22Rv1 (cell line): ENCODE data around the gene SPACDR.

Experiments
- H3K27ac ChIP-seq: fragments of 450-650 bp; 2 replicates; pipeline ENCODE4 v1.5.1; 2017
- ZFX ChIP-seq: fragments of 450-650 bp; IDR thresholded peaks from 2 replicates; pipeline ENCODE4 v1.6.1; 2017; ENCODE audit warnings: antibody characterized with exemption, borderline replicate concordance
- TF ChIP-seq, protein P1 (sequence below): fragments of 450-650 bp; IDR thresholded peaks from 2 replicates; pipeline ENCODE4 v1.5.1; 2017; ENCODE audit warnings: mild to moderate bottlenecking

Gene SPACDR

DNA sequence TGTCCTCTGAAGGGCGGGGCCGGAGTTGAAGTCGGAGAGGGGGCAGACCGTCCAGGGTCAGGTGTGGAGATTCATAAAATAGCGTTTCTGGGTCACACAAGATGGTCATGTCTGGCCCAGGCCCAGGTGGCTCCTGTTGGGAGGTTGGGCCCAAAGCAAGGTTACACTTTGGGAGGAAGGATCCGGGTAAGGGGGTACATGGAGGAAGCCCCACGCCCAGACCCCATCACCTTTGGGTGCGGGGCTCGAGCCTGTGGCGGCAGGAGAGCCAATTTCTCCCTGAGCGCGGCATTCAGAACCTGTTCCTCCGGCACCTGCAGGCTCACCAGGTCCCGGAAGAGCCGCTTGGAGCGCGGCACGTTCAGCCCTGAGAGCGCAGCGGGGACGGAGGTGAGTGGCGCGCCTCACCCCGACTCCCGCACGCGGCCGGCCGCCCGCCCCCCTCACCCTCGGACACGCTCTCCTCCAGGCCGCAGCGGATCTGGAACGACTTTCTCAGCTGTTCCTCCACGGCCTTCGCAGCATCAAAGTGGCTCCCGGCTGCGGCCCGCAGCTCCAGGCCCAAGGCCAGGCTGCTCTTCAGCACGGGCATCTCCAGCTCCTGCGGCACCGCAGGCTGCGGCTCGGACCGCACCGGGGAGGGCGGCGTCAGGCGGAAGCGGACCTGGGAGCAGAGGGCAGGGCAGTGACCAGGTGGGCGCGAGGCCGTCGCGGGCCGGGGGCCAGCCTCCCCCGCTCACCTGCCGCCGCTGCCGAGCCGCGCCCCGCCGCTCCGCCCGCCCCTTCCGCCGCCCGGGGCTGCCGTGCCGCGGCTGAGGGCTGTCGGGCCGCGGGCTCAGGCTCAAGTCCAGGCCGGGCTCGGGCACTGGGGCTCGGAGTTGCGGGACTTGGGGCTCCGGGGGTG lies 28.4 kb downstream of the SPACDR start:
- H3K27ac ChIP-seq: peak overlapping the region; percentile 100
- TF ChIP-seq ZFX: no peak
- TF ChIP-seq, protein P1, sequence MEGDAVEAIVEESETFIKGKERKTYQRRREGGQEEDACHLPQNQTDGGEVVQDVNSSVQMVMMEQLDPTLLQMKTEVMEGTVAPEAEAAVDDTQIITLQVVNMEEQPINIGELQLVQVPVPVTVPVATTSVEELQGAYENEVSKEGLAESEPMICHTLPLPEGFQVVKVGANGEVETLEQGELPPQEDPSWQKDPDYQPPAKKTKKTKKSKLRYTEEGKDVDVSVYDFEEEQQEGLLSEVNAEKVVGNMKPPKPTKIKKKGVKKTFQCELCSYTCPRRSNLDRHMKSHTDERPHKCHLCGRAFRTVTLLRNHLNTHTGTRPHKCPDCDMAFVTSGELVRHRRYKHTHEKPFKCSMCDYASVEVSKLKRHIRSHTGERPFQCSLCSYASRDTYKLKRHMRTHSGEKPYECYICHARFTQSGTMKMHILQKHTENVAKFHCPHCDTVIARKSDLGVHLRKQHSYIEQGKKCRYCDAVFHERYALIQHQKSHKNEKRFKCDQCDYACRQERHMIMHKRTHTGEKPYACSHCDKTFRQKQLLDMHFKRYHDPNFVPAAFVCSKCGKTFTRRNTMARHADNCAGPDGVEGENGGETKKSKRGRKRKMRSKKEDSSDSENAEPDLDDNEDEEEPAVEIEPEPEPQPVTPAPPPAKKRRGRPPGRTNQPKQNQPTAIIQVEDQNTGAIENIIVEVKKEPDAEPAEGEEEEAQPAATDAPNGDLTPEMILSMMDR: no peak

DNA sequence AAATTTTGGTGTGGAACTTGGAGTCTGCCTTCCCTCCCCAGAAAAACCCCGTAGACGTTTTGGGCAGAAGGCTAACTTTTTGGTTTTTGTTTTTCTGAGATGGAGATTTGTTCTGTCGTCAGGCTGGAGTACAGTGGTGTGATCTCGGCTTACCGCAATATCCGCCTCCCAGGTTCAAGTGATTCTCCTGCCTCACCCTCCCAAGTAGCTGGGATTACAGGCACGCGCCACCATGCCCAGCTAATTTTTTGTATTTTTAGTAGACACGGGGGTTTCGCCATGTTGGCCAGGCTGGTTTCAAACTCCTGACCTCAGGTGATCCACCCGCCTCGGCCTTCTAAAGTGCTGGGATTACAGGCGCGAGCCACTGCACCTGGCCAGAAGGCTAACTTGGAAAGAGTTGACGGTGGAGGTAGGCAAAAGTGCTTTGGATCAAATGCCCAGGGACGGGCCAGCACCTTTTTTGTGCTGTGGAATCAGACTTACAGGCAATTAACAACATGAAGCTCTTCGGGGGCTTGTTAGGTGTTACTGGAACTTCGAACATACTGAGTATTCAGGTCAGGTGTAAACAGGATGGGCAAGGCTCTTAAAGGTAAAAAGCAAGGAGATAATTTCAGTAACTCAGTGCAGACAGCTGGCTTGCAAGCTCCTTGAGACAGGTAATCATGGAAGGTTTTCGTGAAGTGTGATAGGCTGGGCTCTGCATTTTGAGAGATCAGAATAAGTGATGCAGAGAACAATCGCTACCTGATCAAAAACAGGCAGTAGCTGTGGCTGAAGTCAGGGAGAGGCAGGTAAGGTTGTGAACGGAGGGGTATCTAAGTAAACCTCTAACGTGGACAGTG lies 29.5 kb downstream of the SPACDR start:
- no peak for TF ChIP-seq ZFX
- TF ChIP-seq, protein P1: no peak
- peak overlapping the region; percentile 100 for H3K27ac ChIP-seq

DNA sequence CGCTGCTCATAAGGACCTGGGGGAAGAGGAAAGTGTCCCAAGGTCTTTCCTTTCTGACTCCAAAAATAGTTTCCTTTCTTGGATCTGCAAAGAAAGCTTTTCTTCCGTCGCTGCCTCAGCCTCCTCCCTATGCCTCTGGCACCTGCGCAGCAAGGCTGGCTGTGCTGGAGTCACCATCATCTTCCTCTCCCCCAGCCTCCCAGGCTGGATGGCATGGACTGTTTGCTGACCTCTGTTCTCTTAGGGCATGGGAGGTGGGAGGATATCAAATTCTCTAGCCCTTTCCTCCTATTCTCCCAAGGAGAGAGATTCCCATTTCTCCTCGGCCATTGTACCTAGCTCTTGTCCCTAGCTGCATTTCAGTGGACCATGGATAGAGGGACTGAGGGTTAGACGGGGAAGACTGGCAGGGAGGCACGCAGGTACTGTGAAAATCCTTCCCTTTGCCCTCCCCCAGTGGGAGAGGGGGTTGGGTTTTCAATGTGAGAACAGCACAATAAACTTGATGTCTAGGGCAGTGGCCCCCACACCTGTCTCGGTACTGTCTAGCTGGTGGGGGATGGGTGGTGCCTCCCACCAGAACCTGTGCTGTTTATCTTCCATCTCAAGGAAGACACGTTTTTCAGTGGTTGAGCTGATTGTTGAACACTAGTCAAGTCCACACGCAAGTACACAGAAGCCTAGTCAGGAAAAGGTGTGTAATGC lies 30.3 kb downstream of the SPACDR start:
- TF ChIP-seq ZFX: no peak
- TF ChIP-seq, protein P1: no peak
- H3K27ac ChIP-seq: peak overlapping the region; percentile 100

DNA sequence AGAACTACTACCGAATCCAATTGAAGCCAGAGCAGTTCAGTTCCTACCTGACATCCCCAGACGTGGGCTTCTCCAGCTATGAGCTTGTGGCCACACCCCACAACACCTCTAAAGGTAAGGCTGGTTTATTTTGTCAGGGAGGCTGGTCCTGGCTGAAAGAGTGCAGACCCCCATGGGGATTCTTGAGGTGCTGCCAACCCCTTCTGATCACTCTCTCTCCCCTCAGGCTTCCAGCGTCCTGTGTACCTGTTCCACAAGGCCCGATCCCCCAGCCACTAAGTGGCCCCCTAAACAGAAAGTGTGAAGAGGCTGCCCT lies 30.8 kb downstream of the SPACDR start:
- TF ChIP-seq ZFX: no peak
- TF ChIP-seq, protein P1: no peak
- H3K27ac ChIP-seq: peak overlapping the region; percentile 100

DNA sequence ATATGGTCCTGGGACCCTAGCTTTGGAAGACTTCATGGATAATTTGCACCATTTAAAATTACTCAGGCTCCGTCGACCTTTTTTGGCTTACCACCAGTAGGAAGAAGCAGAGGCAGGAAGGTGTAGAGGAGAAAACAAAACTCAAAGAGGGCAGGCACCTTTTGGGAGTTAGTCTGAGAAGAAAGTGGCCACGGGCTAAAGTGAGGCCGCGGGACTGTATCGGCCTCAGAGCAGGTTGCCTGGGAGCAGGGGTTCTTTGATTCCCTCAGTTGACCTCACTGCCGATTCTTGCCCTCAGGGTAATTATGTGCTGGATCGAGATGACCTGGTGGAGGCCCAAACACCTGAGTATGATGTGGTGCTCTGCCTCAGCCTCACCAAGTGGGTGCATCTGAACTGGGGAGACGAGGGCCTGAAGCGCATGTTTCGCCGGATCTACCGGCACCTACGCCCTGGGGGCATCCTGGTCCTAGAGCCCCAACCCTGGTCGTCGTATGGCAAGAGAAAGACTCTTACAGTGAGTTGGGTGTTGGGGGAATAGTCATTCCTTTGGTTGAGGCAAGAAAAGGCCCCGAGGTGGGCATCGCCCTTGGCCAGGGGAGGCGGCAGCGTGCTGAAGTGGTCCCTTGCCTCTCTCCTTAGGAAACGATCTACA lies 31.3 kb downstream of the SPACDR start:
- H3K27ac ChIP-seq: peak overlapping the region; percentile 100
- no peak for TF ChIP-seq ZFX
- TF ChIP-seq, protein P1: no peak

DNA sequence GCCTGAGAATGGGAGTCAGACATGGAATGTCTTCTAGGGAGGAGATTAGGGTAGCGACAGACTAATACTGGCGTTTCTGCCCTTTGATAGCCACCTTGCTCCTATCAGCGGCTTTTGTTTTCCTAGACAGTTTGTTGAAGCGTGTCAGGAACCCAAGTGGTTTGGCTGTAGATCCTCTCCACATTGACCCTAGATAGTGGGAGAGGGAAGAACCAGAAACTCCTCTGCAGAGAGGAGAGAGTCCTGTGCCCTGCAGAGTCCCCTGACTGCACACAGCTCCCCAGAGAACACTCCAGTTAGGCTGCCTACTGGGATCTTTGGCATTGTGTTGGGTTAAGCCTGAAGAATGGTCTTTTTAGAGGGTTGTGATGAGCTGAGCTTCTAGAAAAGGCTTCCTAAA lies 32.0 kb downstream of the SPACDR start:
- H3K27ac ChIP-seq: peak overlapping the region; percentile 100
- TF ChIP-seq ZFX: no peak
- TF ChIP-seq, protein P1: no peak
